Parathyroid adenoma (tissue), 2 donors: ENCODE results near the gene CDK8.

ENCODE experiments used
- H2AFZ ChIP-seq: fragments of 300-600 bp; sonication (generic); one replicate; pipeline ENCODE4 v1.7.0; 2017; ENCODE audit warnings: antibody characterized with exemption, mild to moderate bottlenecking
- H3K27ac ChIP-seq: fragments of 300-600 bp; sonication (generic); one replicate; pipeline ENCODE4 v1.7.0; 2017
- H3K27me3 ChIP-seq: fragments of 300-600 bp; sonication (generic); one replicate; pipeline ENCODE4 v1.7.0; 2017; ENCODE audit warnings: low read length; ENCODE audit not compliant: control insufficient read depth, insufficient read depth
- H3K36me3 ChIP-seq: fragments of 300-600 bp; sonication (generic); one replicate; pipeline ENCODE4 v1.7.0; 2017; ENCODE audit warnings: low read length; ENCODE audit not compliant: control insufficient read depth, insufficient read depth
- H3K4me1 ChIP-seq: fragments of 300-600 bp; sonication (generic); one replicate; pipeline ENCODE4 v1.7.0; 2017; ENCODE audit warnings: control low read depth
- H3K4me2 ChIP-seq: fragments of 300-600 bp; sonication (generic); one replicate; pipeline ENCODE4 v1.7.0; 2017; ENCODE audit warnings: low read length
- H3K4me3 ChIP-seq: fragments of 300-600 bp; sonication (generic); one replicate; pipeline ENCODE4 v1.7.0; 2017; ENCODE audit warnings: low read depth, low read length
- H3K79me2 ChIP-seq: fragments of 300-600 bp; sonication (generic); one replicate; pipeline ENCODE4 v1.7.0; 2017; ENCODE audit warnings: control low read depth
- H3K9ac ChIP-seq: fragments of 300-600 bp; sonication (generic); one replicate; pipeline ENCODE4 v1.7.0; 2017; ENCODE audit warnings: mild to moderate bottlenecking
- H3K9me3 ChIP-seq: fragments of 300-600 bp; sonication (generic); one replicate; pipeline ENCODE4 v1.7.0; 2017; ENCODE audit warnings: low read length; ENCODE audit not compliant: control insufficient read depth
- TF ChIP-seq, protein P1 (sequence below): fragments of 300-600 bp; sonication (generic); IDR thresholded peaks from one replicate; pipeline ENCODE4 v1.7.0; 2017; ENCODE audit warnings: antibody characterized with exemption, mild to moderate bottlenecking
- donor health status: primary hyperparathyroidism.

The CDK8 gene

DNA sequence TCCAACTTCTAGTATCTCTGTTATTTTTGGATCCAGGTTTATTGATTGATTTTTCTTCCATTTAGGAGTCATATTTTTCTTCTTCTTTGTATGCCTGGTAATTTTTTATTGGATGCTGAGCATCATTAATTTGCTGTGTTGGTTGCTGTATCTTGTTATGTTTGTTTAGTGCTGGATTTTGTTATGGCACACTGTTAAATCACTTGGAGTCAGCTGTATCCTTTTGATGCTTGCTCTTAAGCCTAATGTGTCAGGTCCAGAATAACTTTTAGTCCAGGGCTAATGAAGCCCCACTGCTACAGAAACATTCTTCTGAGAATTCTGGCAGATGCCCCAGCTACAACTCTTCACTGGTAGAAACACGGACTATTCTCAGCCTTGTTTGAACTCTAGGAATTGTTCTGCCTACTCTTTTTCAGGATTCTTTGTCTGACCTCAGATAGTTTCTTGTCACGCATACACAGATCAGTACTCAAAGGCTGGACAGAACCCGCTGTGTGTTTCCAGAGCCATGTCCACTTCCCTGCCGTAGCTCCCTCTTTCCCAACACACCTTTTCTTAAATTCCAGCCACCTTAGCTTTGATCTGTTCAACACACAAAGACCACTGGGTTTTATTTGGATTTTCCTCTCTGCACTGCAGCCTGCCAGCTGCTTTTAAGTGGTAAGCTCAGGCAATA, 166.5 kb downstream of the CDK8 start:
- Histone ChIP-seq H2AFZ (no peak overlapping the region), H3K4me2 (no peak overlapping the region), H3K4me1 (no peaks in the 10 kb centered on the region), H3K9me3 (no peaks in the 10 kb centered on the region), H3K27ac (no peak overlapping the region), H3K4me3 (no peak overlapping the region), H3K36me3 (no peaks in the 10 kb centered on the region), H3K79me2 (no peaks in the 10 kb centered on the region), H3K27me3 (no peaks in the 10 kb centered on the region), H3K9ac (no peak overlapping the region)
- TF ChIP-seq, protein P1, sequence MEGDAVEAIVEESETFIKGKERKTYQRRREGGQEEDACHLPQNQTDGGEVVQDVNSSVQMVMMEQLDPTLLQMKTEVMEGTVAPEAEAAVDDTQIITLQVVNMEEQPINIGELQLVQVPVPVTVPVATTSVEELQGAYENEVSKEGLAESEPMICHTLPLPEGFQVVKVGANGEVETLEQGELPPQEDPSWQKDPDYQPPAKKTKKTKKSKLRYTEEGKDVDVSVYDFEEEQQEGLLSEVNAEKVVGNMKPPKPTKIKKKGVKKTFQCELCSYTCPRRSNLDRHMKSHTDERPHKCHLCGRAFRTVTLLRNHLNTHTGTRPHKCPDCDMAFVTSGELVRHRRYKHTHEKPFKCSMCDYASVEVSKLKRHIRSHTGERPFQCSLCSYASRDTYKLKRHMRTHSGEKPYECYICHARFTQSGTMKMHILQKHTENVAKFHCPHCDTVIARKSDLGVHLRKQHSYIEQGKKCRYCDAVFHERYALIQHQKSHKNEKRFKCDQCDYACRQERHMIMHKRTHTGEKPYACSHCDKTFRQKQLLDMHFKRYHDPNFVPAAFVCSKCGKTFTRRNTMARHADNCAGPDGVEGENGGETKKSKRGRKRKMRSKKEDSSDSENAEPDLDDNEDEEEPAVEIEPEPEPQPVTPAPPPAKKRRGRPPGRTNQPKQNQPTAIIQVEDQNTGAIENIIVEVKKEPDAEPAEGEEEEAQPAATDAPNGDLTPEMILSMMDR: no peak

DNA sequence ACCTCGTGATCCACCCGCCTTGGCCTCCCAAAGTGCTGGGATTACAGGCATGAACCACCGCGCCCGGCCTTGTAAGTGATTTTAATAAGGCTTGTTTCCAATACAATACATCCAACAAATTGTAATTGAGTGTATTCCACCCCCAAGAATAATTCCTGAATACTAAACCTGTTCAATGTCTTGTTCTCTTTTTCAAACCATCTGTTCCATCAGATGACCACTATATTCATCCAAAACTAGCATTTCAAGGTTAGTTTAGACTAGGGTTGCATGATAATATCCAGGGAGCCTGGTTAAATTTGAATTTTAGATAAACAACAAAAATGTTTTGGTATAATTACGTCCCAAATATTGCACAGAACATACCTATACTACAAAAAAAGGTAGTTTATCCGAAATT, 168.1 kb downstream of the CDK8 start:
- no peaks in the 10 kb centered on the region for H3K79me2 ChIP-seq
- H3K27ac ChIP-seq: no peak overlapping the region

DNA sequence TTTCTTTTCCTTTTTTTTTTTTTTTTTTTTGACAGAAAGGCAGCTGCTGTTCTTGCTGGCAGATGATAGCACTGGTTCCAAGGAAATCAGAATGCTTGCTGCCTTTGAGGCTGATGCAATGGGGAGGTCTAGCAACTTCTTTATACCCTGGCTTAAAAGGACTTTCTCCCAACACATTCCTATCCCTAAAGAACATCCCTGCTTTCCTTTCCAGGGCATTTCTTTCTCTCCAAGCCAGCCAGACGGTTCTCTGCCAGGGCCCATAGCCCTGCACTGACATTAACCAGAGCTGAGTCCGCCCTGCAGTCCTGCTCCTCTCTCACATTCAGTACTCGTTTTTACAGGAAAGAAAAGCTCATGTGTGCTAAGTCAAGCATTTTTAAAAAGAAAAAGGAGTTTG, 169.7 kb downstream of the CDK8 start:
- no peaks in the 10 kb centered on the region for H3K4me1 ChIP-seq
- H3K79me2 ChIP-seq: no peaks in the 10 kb centered on the region
- no peaks in the 10 kb centered on the region for H3K36me3 ChIP-seq
- H3K9ac ChIP-seq: no peak overlapping the region
- TF ChIP-seq, protein P1: no peak
- H3K27ac ChIP-seq: no peak overlapping the region
- no peak overlapping the region for H3K4me2 ChIP-seq
- no peaks in the 10 kb centered on the region for H3K27me3 ChIP-seq
- H2AFZ ChIP-seq: no peak overlapping the region
- no peaks in the 10 kb centered on the region for H3K9me3 ChIP-seq
- H3K4me3 ChIP-seq: no peak overlapping the region

More for the DNA sequence above, 168.1 kb downstream of the CDK8 start:
- Histone ChIP-seq H3K36me3 (no peaks in the 10 kb centered on the region), H3K27me3 (no peaks in the 10 kb centered on the region), H3K9me3 (no peaks in the 10 kb centered on the region), H3K4me2 (no peak overlapping the region), H3K9ac (no peak overlapping the region), H2AFZ (no peak overlapping the region), H3K4me3 (no peak overlapping the region), H3K4me1 (no peaks in the 10 kb centered on the region)
- TF ChIP-seq, protein P1: no peak

DNA sequence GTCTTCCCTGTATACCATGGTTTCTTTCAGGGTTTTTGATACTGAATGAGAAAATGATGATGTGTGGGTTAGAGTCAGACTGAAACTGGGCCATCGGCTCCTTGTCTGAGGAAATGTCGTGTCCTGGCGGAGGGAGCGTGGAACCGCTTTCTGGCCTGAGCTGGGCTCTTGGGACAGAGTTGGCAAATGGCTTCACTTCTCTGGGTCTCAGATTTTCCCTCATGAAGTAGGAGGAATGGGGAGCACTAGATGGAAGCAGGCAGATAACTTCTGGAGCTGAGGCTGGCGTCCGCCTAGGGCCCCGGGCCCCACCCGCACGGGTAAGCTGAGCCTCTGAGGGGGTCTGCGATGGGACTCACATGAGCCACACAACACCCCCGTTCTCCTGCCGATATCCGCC, 170.3 kb downstream of the CDK8 start:
- H3K27me3 ChIP-seq: no peaks in the 10 kb centered on the region
- no peak overlapping the region for H3K4me2 ChIP-seq
- no peaks in the 10 kb centered on the region for H3K36me3 ChIP-seq
- H3K4me3 ChIP-seq: no peak overlapping the region
- no peak overlapping the region for H3K9ac ChIP-seq
- no peaks in the 10 kb centered on the region for H3K4me1 ChIP-seq
- TF ChIP-seq, protein P1: no peak
- H2AFZ ChIP-seq: no peak overlapping the region
- H3K79me2 ChIP-seq: no peaks in the 10 kb centered on the region
- no peak overlapping the region for H3K27ac ChIP-seq
- no peaks in the 10 kb centered on the region for H3K9me3 ChIP-seq
